NT2/D1 (cell line): Measurements from ENCODE around the gene ZBTB20.

ENCODE experiments used
- SUZ12 ChIP-seq: IDR thresholded peaks from 2 replicates; pipeline ENCODE4 v1.6.1; 2011; ENCODE audit not compliant: insufficient read length, insufficient read depth; ENCODE audit errors: extremely low read depth
- YY1 ChIP-seq: IDR thresholded peaks from 2 replicates; pipeline ENCODE4 v1.6.1; 2011; ENCODE audit not compliant: insufficient read length, insufficient read depth

GRCh38 chr3:114394551-114394950 lies 752.5 kb downstream of the ZBTB20 start:
- no peak for TF ChIP-seq SUZ12
- TF ChIP-seq YY1: no peak
